ENCODE data around the gene IL2. TPM values are rescaled to one million over a fixed set of nuclear protein-coding genes. Genes with fewer than 3 reads are reported as not detected.

The IL2 gene
- total RNA-seq, 4 donors from 2014 or later: not detected

- DNase-seq (no peak), ATAC-seq (no peak)
- Histone ChIP-seq H3K9me3 (no peaks in the 10 kb centered on the region), H3K36me3 (no peaks in the 10 kb centered on the region), H3K27ac (no peak overlapping the region), H3K4me3 (no peak overlapping the region), H3K27me3 (no peaks in the 10 kb centered on the region), H3K4me1 (no peaks in the 10 kb centered on the region)
- TF ChIP-seq, protein P1, sequence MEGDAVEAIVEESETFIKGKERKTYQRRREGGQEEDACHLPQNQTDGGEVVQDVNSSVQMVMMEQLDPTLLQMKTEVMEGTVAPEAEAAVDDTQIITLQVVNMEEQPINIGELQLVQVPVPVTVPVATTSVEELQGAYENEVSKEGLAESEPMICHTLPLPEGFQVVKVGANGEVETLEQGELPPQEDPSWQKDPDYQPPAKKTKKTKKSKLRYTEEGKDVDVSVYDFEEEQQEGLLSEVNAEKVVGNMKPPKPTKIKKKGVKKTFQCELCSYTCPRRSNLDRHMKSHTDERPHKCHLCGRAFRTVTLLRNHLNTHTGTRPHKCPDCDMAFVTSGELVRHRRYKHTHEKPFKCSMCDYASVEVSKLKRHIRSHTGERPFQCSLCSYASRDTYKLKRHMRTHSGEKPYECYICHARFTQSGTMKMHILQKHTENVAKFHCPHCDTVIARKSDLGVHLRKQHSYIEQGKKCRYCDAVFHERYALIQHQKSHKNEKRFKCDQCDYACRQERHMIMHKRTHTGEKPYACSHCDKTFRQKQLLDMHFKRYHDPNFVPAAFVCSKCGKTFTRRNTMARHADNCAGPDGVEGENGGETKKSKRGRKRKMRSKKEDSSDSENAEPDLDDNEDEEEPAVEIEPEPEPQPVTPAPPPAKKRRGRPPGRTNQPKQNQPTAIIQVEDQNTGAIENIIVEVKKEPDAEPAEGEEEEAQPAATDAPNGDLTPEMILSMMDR (IDR thresholded peaks at IDR 0.05 in 4 of 5, conservative IDR thresholded peaks at IDR 0.05 in 1 of 5): no peak
- no peak for TF ChIP-seq POLR2A (IDR thresholded peaks at IDR 0.05)
- intact Hi-C loops (cut with DNase I; ENCODE audit: low total_unique reads) (no loop called here), in situ Hi-C loops (cut with MboI; ENCODE audit: low sequenced_read_pairs in 4 of 4) (no loop called here)
Measured at GRCh38 chr4:122483481-122483880, 27.0 kb upstream of the IL2 start.

DNA sequence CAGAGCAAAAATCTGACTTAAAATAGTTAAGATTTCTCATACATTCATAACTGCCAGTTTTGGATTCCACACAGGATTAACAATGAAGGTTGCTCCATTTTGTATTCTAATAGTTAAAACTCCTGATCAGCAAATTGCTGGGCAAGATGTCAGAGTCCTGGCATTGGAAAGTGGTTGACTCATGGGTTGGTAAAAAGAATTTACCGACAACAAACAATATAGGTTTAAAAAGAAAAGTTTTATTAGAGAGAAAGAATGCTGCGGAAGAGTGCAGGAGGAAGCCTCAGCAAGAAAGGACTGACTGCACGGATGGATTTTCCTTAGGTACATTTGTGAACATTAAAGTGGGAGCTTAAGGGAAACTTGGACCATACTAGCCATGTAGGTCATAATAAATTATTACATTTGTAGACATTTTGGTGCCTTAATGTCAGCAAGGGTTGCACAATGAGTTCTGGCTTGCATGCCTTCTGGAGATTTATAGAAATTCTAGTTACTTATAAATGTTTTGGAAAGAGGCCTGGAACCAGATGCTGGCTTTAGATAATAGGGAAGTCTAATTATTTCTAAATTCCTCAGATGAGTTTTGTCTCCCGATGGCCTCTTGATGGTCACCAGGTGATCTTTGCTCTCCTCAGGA lies 25.4 kb upstream of the IL2 start:
- Histone ChIP-seq H3K9me3 (no peaks in the 10 kb centered on the region), H3K4me3 (no peak overlapping the region), H3K36me3 (no peaks in the 10 kb centered on the region), H3K27me3 (no peaks in the 10 kb centered on the region), H3K27ac (no peak overlapping the region), H3K4me1 (no peaks in the 10 kb centered on the region)
- DNase-seq: no peak
- in situ Hi-C loops (cut with MboI; ENCODE audit: low sequenced_read_pairs in 4 of 4): no loop called here
- ATAC-seq: no peak
- intact Hi-C loops (cut with DNase I; ENCODE audit: low total_unique reads): no loop called here
- no peak for TF ChIP-seq POLR2A (IDR thresholded peaks at IDR 0.05)
- TF ChIP-seq, protein P1 (IDR thresholded peaks at IDR 0.05 in 4 of 5, conservative IDR thresholded peaks at IDR 0.05 in 1 of 5): no peak

- H3K4me3 ChIP-seq: no peak overlapping the region
- H3K36me3 ChIP-seq: no peaks in the 10 kb centered on the region
- H3K27me3 ChIP-seq: no peaks in the 10 kb centered on the region
- no peaks in the 10 kb centered on the region for H3K9me3 ChIP-seq
- ATAC-seq: no peak
- in situ Hi-C loops (cut with MboI; ENCODE audit: low sequenced_read_pairs in 4 of 4): no loop called here
- intact Hi-C loops (cut with DNase I; ENCODE audit: low total_unique reads): no loop called here
- no peaks in the 10 kb centered on the region for H3K4me1 ChIP-seq
- no peak for DNase-seq
- TF ChIP-seq, protein P1 (IDR thresholded peaks at IDR 0.05 in 4 of 5, conservative IDR thresholded peaks at IDR 0.05 in 1 of 5): no peak
- TF ChIP-seq POLR2A (IDR thresholded peaks at IDR 0.05): no peak
- no peak overlapping the region for H3K27ac ChIP-seq
Measured at GRCh38 chr4:122480655-122481487, 24.3 kb upstream of the IL2 start.

DNA sequence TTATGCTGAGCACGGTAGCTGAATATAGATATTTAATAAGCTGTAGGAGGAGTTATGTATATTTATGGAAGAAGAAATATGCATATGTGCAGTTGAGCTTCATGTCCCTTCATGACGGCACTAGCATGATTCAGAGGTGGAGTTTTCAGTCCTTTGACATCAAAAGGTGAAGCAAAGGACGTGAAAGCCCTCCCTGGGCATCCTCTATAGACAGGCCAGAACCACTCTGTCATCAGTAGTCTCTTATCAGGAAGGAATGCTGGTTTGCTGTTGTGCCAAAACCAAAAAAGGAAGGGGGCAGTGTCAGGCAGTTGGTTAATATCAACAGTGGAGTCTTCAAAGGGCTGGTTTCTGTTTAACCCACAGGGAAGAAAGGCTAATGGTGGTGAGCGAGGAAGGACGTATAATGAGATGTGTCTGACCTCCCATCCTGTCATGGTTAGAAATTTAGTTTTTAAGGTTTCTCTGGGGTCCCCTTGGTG lies 23.5 kb upstream of the IL2 start:
- Histone ChIP-seq H3K4me1 (no peaks in the 10 kb centered on the region), H3K9me3 (no peaks in the 10 kb centered on the region), H3K27me3 (no peaks in the 10 kb centered on the region), H3K4me3 (no peak overlapping the region), H3K36me3 (no peaks in the 10 kb centered on the region), H3K27ac (no peak overlapping the region)
- DNase-seq (no peak), ATAC-seq (no peak)
- in situ Hi-C loops (cut with MboI; ENCODE audit: low sequenced_read_pairs in 4 of 4) (no loop called here), intact Hi-C loops (cut with DNase I; ENCODE audit: low total_unique reads) (no loop called here)
- TF ChIP-seq POLR2A (IDR thresholded peaks at IDR 0.05): no peak
- TF ChIP-seq, protein P1 (IDR thresholded peaks at IDR 0.05 in 4 of 5, conservative IDR thresholded peaks at IDR 0.05 in 1 of 5): no peak

Data from gastrocnemius medialis (tissue), 4 donors.